Stimulated activated CD4-positive, alpha-beta T cell treated with anti-CD3 and anti-CD28 coated beads, Interleukin-1b, Interleukin-23, amount 100 ng/mL, for 48 hours (primary cell): Measurements from ENCODE around the gene NR6A1.

Experiments used
- DNase-seq: peaks from one replicate; pipeline ENCODE4 v3.0.0-alpha.2; 2020

The NR6A1 gene

DNA sequence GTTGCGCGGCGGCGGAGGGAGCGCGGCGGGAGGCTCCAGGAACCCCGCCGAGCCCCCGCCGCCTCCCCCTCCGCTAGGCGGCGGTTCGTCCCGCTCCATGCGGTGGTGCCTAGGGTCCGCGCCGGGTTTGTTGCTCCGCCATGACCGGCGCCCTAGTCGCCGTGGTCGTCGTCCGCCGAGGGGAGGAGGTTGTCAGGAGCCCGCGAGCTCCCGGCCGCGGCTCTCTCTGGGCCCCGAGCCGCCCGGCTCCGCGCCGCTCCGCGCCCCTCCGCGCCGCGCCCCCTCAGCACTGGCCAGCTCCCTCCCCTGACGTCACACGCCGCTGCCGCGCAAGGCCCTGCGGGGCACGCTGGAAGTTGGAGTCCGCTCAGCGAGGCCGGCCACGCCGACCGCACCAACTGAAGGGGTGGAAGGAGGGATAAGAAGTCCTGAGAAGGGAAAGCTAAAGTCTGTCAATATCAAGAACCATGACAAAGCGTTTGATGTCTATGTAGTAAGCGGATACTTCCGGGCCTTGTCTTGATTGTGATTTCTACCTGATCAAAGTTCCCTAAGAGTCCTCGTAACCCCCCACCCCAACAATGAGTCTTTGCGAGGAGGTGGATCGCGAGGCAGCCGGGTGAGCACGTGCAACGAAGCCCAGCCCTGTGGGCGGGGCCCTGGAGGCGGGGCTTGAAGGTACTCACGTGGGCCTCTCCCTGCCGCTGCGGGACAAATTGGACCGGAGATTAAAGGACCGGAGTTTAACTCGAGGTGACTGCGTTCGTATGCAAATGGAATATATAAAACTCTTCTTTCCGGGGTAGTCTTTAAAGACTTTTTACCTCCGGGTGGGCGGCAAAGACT is at the start of gene NR6A1:
TSS of gene NR6A1 (minus strand) at position 291 of the 846 bp plus-strand sequence.
- peak; percentile 94 for DNase-seq

DNA sequence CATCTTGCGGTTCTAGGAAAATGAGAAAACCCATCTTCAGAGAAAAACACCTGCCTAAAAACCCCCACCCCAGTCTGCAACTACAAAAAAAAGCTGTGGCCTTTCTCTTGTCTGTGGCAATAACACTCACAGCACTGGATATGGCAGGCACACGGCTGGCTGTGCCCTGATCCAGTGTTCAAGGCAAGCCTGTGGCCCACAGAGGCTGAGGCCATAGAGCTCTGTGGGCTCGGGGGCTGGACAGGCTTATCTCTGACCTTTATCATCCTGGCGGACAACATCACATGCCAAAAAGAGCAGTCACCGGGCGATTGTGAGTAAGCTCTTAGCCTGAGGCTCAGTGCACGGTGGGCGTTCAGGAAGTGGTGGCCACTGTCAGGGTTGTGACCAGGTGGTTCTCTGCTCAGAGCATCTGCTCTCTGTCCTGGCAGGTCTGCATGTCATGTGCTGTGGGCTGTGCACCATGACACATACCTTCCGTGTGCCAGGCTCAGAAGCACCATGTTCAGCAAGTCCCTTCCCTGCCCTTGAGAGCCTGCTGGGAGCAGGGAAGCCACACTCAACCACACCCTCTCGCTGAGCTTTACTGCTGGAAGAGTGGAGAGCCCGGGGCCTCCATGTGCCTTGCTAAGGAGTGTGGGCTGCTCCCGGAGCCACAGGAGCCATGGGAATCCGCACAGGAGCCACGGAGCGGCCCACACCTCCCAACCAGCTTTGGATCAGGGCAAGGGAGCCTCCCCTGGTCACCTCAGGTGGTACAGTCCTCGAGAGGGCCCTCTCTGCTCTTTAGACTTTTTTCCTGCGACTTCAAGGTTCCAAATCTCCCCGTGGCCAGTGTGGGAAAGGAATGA is 47.5 kb upstream of the NR6A1 start:
- no peak for DNase-seq

DNA sequence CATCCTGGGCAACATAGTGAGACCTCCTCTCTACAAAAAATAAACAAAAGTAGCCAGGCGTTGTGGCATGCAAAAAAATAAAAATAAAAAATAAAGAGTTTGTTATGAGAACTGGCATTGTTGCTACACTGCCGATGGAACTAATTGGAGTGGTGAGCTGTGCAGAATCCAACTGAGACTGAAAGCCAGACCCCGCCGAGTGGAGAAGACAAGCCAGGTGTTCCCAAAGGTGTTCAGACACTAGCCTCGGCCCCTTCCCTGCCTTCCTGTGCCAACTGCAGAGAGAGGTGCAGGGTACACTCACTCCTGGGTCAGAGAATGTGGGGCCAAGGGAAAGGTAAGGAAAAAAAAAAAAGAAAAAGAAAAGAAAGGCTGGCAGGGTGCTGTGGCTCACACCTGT is 44.5 kb upstream of the NR6A1 start:
- DNase-seq: no peak

DNA sequence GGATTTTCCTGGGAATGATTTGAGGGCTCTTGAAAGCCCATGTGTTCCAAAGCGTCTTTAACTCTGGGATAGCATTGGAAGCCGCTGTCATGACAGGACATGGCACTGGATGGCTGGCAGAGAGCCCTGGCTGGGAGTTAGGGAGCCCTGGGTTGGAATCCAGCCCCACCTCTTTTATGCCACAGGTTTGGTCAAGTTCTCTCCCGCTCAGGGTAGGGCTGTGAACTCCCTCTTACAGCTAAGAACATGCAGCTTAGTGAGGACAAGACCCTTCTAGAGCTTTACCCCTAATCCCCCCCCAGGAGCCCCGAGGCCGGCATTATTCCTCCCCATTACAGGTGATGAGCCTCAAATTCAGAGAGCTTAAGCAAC is 43.0 kb upstream of the NR6A1 start:
- no peak for DNase-seq

DNA sequence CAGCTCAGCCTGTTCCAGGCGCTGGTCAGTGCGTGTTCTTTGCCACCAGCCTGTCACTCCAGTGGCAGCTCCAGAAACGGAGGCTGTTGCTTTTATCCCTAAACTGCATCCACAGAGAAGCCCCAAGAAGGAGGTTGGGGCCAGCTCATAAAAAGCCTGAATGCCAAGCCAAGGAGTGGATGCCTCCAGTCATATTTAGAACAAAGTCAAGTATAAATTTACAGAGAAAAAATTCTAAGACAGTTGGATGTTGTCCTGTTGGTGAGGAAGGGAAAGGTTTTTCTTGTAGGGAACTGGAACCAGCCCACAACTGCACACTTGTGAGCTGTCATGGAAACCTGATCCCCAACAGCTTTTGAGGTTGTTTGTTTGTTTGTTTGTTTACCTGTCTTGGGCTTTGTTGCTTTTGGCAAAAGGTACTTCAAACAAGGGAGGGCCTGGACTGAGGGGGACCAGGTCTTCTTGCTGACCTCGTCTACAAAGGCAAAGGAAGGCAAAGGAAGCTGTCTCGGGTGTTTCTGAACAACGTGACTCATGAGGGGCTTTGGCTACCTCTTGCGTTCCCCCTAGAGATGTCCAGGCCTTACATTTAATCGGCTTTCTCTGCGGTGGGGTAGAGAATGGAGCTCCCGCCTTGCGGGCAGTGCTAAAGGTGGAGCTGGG is 42.5 kb upstream of the NR6A1 start:
- DNase-seq: no peak

DNA sequence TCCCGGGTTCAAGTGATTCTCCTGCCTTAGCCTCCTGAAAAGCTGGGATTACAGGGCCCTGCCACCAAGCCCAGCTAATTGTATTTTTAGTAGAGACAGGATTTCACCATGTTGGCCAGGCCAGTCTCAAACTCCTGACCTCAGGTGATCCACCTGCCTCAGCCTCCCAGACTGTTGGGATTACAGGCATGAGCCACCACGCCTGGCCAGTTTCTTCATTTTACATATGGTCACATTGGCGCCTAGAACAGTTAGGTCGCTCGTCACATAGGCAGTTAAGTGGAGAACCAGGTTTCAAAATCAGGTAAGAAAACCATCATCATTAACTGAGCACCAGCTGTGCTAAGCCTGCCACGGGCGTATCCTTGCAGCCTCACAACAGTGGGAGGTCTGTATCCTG is 41.9 kb upstream of the NR6A1 start:
- no peak for DNase-seq

DNA sequence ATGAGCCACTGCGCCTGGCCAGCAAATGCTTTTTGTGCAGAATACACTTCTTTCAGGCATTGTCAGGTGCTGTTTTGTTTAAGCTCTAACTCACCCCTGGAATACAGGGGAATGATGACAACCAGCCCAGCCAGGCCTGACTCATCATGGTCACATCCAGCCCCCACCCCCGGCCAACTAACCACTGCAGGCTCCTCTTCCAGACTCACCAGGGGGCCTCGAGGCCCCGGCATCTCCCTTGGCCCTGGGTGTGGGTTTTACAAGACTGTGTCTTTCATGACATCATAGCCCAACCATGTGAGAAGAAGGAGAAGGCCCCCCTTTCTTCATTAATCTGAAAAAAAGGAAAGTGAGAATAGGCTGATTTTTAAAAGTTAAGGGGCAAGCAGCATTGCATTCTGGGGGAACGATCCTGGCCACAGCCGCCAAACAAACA is 41.3 kb upstream of the NR6A1 start:
- peak; percentile 15 for DNase-seq

DNA sequence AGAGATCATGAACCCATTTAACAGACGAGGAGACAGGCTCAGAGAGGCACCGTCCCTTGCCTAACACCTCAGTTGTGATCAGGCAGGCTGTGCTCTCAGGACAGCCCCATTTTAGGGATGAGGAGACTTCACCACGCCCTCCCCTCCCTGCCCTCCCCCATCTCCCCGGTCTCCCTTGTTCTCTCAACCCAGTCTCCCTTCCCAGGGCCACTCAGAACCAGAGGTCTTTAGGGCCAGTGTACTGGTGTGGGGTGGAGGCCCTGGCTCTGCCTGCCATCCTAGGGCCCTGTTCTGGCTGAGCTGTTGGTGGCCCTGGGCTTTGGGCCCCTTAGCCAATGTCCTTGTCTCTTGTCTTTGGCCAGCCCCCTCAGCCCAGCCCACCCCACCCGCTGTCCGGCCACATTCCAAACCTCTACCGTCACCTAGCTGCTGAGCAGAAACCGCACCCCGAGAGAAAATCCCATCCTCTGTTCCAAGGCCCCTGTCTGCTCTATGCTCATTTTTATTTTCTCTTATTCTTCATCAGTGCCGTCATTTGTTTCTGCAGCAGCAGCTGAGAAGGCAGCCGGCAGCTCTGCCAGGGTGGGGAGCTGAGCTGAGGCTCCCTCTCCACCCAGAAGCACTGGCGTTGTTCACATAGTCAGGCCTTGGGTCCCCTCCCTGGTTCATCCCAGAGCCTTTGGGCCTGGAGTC is 39.7 kb upstream of the NR6A1 start:
- DNase-seq: no peak

DNA sequence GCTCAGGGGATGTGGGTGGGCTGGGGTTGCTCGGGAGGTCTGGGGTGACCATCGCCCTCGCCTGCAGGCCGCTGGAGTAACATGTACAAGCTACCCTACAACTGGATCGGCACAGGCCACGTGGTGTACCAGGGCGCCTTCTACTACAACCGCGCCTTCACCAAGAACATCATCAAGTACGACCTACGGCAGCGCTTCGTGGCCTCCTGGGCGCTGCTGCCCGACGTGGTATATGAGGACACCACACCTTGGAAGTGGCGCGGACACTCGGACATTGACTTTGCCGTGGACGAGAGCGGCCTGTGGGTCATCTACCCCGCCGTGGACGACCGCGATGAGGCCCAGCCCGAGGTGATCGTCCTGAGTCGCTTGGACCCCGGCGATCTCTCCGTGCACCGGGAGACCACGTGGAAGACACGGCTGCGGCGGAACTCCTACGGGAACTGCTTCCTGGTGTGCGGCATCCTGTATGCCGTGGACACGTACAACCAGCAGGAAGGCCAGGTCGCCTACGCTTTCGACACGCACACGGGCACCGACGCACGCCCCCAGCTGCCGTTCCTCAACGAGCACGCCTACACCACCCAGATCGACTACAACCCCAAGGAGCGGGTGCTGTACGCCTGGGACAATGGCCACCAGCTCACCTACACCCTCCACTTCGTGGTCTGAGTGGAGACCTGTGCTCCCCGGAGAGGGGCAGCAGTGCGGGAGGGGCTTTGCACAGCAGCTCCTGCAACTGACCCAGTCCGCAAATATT is 38.8 kb upstream of the NR6A1 start:
- DNase-seq: no peak

DNA sequence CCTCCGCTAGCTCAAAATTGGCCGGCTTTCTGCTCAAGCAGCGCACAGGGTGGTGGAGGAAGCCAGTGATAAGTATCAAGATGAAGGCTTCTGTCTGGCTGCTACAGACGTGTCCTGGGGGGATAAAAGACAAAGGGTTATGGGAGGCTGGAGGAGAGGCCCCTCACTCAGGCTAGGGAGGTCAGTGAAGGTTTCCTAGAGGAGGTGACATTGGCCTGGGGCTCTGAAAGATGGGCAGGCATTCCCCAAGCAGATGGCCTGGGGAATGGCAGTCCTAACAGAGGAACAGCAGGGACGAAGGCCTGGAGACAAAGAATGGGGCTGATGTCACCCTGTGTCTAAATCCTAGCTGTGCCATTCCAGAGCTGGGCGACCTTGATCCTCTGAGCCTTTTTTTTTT is 38.1 kb upstream of the NR6A1 start:
- DNase-seq: no peak

DNA sequence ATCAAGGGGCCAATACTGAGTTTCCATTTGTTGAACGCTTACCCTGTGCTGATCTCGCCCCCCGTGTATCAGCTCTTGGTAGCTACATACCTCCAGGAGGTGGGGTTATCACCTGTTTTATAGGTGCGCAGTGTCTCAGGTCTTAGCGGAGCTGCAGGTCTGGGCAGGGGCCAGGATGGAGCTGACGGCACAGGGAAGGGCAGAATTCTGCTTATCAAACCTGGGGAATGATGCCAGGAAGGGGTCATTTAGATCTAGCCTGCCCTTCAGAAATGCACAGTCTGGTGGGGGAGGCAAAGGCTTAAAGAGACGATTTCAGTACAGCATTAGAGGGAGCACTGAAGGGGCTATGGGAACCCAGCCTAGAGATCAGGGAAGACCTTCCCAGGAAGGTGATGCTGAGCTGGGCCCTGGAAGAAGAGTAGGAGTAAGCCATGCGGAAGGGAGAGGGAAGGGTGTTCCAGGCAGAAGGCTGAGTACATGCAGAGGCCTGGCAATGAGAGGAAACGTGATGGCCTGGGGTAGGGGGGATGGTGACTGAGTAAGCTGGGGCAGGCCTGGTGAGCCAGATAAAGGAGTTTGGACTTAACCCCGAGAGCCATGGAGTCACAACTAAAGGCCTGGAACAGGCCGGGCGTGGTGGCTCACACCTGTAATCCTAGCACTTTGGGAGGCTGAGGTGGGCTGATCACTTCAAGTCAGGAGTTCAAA is 37.3 kb upstream of the NR6A1 start:
- no peak for DNase-seq

DNA sequence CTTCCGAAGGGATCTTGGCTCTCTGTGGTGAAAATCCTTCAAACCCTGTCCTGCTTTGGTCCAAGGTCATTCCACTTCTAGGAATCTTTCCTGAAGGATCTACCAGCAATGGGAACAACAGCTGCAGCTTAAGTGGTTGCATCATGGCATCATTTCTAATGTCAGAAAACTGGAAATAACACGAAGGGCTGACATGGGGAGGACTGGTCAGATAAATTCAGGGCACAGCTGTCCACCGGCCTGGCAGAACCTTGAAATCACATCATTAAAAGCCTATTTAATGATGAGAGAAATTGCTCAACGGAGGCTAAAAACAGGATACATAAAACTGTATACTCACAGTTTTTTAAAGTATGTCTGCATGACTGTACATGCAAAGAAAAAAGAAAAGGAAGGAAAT is 34.1 kb upstream of the NR6A1 start:
- no peak for DNase-seq

DNA sequence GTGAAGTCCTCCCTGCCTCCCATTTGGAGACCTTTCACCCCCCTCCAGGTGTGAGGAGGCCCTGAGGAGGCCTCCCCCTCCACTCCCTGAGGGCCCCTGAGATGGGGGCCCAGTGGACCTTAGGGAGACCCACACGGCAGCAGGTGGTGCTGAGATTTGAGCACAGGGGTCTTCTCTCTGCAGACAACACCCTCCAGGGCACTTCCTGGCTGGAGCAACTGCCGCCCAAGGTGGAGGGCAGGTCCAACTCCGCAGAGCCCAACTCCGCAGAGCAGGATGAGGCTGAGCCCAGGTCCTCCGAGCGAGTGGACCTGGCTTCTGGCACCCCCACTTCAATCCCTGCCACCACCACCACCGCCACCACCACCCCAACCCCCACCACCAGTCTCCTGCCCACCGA is 32.8 kb upstream of the NR6A1 start:
- no peak for DNase-seq

DNA sequence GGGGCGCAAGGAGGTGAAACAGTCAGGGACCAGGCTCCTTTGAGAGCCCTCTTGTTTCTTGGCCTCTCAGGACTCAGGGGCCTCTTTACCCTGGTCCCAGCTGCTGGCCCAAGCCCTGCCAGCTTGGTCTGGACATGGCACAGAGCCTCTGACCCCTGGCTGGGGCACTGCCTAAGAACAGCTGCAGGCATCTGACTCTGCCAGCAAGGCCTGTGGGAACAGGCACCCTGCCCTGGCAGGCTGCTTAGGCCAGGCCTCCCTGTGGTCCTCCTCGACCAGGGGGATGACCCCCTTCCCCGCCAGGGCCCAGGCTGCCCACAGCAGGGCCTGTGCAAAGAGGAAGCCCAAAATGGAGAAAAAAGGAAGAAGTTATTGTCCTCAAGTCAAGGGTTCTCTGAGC is 31.3 kb upstream of the NR6A1 start:
- no peak for DNase-seq

DNA sequence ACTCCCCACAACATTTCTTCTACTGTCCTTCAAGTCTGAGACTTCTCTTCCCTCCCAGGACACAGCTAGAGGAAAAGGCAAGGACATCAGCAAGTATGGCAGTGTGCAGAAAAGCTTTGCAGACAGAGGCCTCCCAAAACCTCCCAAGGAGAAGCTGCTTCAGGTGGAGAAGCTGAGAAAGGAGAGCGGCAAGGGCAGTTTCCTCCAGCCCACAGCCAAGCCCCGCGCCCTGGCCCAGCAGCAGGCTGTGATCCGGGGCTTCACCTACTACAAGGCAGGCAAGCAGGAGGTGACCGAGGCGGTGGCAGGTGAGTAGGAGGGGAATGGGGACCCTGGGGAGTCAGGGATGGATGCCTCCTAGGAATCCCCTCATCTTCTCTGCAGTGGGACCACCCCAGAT is 30.2 kb upstream of the NR6A1 start:
- DNase-seq: no peak

DNA sequence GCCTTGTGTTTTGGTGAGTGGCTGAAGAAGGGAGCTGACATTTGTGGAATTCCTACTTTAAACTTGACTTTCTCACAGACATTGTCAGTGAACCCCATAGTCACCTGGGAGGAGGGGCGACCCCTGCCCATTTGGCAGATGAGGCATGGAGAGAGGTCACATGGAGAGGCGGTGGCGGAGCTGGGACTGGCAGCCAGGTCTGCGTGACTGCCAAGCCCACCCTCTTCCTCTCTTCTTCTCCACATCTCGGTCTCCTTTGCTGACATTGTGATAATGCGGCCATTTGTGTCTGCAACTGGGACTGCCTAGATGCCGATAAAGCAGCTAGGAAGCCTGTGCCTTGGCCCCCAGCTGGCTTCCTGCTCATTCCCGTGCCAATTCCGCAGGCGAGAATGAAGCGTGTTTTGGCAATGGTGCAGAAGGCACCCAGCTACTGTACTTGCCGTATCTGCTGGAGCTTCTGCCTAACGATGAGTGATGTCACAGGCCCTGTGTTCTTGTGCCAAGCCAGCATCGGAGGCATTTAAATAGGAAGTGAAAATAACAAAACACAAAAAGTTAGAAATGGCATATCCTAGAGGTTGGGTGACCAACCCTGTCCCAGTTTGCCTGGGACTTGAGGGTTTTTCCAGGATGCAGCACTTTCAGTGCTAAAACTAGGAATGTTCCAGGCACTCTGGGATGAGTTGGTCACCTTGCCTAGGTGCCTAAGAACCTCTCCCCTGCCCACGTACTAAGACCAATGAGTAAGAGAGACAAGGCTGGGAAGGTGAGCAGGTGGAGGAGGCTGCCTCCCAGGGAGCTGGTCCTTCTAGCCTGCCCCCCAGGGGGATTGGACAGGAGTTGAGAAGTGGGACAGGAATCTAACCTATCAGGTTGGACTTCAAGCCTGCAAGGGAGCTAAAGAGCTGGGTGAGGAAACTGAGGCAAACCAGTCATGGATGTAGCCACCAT is 29.5 kb upstream of the NR6A1 start:
- no peak for DNase-seq

DNA sequence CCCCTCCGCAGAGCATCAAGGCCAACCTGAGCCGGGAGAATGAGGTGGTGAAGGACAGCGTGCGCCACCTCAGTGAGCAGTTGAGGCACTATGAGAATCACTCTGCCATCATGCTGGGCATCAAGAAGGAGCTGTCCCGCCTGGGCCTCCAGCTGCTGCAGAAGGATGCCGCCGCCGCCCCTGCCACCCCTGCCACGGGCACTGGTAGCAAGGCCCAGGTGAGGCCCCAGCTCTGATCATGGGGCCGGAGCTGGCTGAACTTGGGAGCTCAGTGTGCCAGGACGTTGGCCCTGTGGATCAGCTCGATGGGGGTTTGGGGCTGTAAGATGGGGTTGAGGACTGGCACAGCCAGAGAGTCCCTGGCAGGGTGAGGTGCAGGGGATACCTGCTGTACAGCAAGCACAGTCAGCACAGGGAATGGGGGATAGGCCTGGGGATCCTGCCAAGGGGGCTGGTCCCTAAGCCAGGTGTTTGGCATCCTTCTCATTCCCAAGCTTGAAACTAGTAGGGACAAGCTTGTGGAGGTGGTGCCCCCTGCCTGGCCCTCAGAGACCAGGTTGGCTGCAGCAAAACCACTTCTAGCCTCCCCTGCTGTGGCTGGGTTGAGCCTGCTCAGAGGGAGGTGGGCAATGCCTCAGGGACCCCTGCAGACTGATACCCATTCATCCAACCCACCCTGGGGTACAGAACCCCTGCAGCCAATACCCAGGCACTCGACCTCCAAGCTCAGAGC is 28.3 kb upstream of the NR6A1 start:
- DNase-seq: no peak

DNA sequence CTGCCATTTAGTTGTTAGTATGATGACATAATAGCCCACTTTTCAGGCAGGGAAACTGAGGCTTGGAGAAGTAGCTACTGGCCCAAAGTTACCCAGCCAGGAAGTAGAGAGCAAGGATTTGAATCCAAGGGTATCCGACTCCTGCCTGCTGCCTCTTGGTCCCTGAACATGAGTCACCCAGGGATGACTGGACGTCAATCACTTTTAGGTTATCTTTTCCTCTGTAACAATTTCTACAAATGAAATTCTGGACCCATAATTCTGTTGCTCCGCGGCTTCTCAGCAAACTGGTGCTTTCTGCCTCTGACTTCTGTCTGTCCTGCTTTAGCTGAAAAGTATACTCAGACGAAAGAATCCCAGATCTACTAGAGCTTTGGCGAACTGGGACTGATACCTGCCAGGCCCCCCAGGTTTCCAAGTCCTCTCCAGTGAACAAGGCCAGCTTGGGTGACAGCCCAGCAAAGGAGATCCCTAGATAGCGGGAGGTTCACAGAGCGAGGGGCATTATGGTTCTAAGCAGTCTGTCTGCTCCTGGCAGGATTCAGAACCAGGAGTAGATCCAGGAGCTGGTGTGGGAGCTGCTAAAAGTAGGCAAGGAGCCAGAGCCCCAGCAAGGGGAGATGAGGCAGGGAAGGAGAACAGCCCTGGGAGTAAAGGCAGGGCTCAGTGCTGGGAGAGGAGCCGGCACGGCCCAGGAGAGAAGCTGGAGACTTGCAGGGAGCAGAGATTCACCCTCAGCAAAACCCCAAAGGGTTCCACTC is 26.4 kb upstream of the NR6A1 start:
- DNase-seq: no peak

DNA sequence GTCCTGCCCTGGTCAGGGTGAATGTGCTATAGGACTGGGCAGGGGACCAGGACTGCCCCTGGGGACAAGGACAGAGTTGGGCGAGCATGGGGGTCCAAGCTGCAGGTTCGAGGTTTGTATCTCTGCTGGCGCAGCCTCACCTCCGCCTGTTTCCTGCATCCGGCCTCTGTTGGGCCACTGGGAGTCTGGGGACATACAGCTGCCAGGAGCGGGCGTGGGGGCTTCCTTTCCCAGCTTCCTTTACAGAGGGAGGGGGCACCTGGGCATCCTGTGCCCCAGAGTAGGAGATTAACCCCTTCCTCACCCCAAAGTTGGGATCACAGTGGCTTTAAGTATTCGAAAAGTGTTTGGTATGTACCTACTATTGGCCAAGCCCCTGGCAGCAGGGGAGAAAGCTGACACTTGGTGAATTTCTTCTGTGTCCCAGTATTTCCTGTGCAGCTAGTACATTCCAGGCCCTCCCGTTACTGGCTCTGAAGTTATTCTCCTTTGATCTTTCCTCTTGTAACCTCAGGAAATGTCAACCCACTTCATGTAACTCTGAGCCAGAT is 24.8 kb upstream of the NR6A1 start:
- DNase-seq: no peak
